Measurements from ENCODE around the gene SGK2.

- TF ChIP-seq CTCF (IDR thresholded peaks at IDR 0.05): no peak
- no peak for TF ChIP-seq POLR2A (IDR thresholded peaks at IDR 0.05)
These were observed 5.6 kb downstream of the SGK2 start for GRCh38 chr20:43564455-43564854.
